ENCODE measurements around the gene GDI1. TPM values are rescaled to one million over a fixed set of nuclear protein-coding genes. Genes with fewer than 3 reads are reported as not detected.

The GDI1 gene
- total and polyA plus RNA-seq, 12 donors = 85.6 to 287 (median 113) TPM

GRCh38 chrX:154472685-154473632 is 36.0 kb downstream of the GDI1 start:
- intact Hi-C loops (cut with DNase I) = no loop called here
- H3K27ac ChIP-seq = no peak overlapping the region
- TF ChIP-seq POLR2A (IDR thresholded peaks at IDR 0.05) (no peak), CTCF (IDR thresholded peaks at IDR 0.05) (no peak)
- no peak overlapping the region for H3K4me3 ChIP-seq
- 79 to 83% (median 81%) methylated on average over 10 to 28 of the region's 28 CpGs for WGBS, 4 donors
- peaks cover 0 to 37% of the 10 kb centered on the region in 2 donors for H3K36me3 ChIP-seq (replicated peaks in 1 of 2)
- H3K27me3 ChIP-seq = no peaks in the 10 kb centered on the region
- DNase-seq = peak in 1 of 7 donors; percentile 8
- no peaks in the 10 kb centered on the region for H3K4me1 ChIP-seq (replicated peaks in 1 of 2)
- H3K9me3 ChIP-seq (replicated peaks in 1 of 3) = no peaks in the 10 kb centered on the region

- H3K36me3 ChIP-seq (replicated peaks in 1 of 2) = peaks cover 0 to 30% of the 10 kb centered on the region in 2 donors
- no peaks in the 10 kb centered on the region for H3K27me3 ChIP-seq
- H3K9me3 ChIP-seq (replicated peaks in 1 of 3) = no peaks in the 10 kb centered on the region
- no peak for DNase-seq
- H3K4me1 ChIP-seq (replicated peaks in 1 of 2) = no peaks in the 10 kb centered on the region
- no peak overlapping the region for H3K27ac ChIP-seq
- 79 to 86% (median 80%) methylated on average over 6 to 7 of the region's 7 CpGs for WGBS, 4 donors
- no peak overlapping the region for H3K4me3 ChIP-seq
- intact Hi-C loops (cut with DNase I) = no loop called here
- TF ChIP-seq POLR2A (IDR thresholded peaks at IDR 0.05) = no peak
- TF ChIP-seq CTCF (IDR thresholded peaks at IDR 0.05) = no peak
Observed at GRCh38 chrX:154473683-154474082, 36.7 kb downstream of the GDI1 start.

GRCh38 chrX:154476821-154477220 is 39.9 kb downstream of the GDI1 start:
- WGBS, 4 donors = 86 to 96% (median 89%) methylated on average over 7 to 8 of the region's 8 CpGs
- Histone ChIP-seq H3K4me3 (no peak overlapping the region), H3K27ac (no peak overlapping the region), H3K4me1 (replicated peaks in 1 of 2) (no peaks in the 10 kb centered on the region), H3K36me3 (replicated peaks in 1 of 2) (no peaks in the 10 kb centered on the region), H3K9me3 (replicated peaks in 1 of 3) (no peaks in the 10 kb centered on the region), H3K27me3 (no peaks in the 10 kb centered on the region)
- intact Hi-C loops (cut with DNase I) = no loop called here
- TF ChIP-seq CTCF (IDR thresholded peaks at IDR 0.05) (no peak), POLR2A (IDR thresholded peaks at IDR 0.05) (no peak)
- DNase-seq = no peak

GRCh38 chrX:154477891-154478477 is 41.0 kb downstream of the GDI1 start:
- Histone ChIP-seq H3K27ac (peak overlapping the region in 4 of 5 donors; percentile 37 to 90 (median 68)), H3K9me3 (replicated peaks in 1 of 3) (no peaks in the 10 kb centered on the region)

More at GRCh38 chrX:154477891-154478477, 41.0 kb downstream of the GDI1 start:
- WGBS, 4 donors = 45 to 77% (median 64%) methylated on average over 10 to 24 of the region's 24 CpGs
- no peak for TF ChIP-seq POLR2A (IDR thresholded peaks at IDR 0.05)
- no peak for TF ChIP-seq CTCF (IDR thresholded peaks at IDR 0.05)
- DNase-seq = peak in 1 of 7 donors; percentile 19
- H3K4me1 ChIP-seq (replicated peaks in 1 of 2) = no peaks in the 10 kb centered on the region
- H3K36me3 ChIP-seq (replicated peaks in 1 of 2) = no peaks in the 10 kb centered on the region
- peak overlapping the region in 1 of 4 donors; percentile 64 for H3K4me3 ChIP-seq
- H3K27me3 ChIP-seq = no peaks in the 10 kb centered on the region
- intact Hi-C loops (cut with DNase I) = no loop called here

Measured in adrenal gland (tissue), 12 donors.